HG03378 (cell line): ENCODE results near the gene DDX41.

Experiments
- ATAC-seq: cut with Tn5 transposase; IDR thresholded peaks from one replicate; pipeline ENCODE4 v1.9.1; 2021; ENCODE audit warnings: mild to moderate bottlenecking, moderate library complexity; ENCODE audit not compliant: unreplicated experiment

Gene DDX41

DNA sequence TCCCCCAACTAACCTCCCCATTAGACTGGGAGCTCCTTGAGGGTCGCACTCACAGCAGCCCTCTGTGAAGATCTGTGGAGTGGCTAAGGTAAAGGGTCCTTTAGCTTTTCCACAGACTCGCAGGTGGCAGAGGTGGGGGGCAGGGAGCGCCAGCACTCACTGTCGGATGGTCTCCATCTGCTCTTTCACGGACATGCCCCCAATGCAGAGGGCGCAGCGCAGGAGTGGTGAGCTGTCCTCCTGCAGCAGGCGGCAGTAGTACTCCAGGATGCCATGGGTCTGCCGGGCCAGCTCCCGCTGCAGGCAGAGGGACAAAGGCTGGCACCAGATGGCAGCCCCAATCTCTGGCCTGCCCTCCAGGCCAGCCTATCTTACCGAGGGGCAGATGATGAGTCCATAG, 2.2 kb downstream of the DDX41 start:
- no peak for ATAC-seq

DNA sequence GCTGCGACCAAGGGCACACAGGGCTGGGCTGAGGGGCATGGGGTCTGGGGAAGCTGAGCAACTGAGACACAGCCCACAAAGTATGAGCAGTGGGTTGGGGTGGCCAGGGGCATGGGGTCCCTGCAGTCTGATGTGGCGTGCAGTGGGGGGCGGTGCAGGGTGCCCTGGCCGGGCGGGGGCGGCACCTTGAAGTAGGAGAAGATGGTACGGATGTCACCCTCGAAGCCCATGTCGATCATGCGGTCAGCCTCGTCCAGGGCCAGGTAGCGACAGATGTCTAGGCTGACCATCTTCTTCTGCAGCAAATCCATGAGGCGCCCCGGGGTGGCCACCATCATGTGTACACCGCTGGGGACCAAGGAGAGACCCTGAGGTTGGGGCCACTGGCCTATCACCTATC, 3.3 kb downstream of the DDX41 start:
- no peak for ATAC-seq

DNA sequence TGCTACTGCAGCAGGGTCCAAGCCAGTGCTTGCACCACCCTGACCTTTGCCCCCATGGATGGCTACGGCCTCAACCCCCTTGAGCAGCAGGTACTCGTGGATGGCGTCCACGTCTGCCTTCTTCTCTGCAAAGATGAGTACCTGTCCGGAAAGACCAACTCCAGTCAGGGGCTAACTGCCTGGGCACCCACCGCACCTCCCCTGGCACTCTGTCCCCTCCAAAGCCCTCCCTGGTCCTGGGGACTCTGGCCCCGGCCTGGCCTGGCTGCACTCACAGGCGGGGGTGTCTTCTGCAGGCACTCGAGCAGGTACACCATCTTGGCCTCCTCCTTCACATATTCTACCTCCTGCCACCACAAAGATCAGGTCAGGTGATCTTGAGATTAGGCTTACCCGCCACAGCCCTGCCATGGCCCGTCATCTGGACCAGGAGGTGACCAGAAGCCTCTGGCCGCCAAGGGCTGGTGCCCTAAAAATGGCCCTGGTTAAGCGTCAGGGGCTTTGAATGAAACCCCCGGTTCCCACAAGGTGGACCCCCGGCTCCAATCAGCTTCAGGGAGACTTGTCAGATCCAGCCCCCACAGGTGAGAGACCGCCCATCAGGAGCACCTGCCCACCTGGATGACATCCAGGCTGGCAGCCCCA, 3.9 kb downstream of the DDX41 start:
- no peak for ATAC-seq

DNA sequence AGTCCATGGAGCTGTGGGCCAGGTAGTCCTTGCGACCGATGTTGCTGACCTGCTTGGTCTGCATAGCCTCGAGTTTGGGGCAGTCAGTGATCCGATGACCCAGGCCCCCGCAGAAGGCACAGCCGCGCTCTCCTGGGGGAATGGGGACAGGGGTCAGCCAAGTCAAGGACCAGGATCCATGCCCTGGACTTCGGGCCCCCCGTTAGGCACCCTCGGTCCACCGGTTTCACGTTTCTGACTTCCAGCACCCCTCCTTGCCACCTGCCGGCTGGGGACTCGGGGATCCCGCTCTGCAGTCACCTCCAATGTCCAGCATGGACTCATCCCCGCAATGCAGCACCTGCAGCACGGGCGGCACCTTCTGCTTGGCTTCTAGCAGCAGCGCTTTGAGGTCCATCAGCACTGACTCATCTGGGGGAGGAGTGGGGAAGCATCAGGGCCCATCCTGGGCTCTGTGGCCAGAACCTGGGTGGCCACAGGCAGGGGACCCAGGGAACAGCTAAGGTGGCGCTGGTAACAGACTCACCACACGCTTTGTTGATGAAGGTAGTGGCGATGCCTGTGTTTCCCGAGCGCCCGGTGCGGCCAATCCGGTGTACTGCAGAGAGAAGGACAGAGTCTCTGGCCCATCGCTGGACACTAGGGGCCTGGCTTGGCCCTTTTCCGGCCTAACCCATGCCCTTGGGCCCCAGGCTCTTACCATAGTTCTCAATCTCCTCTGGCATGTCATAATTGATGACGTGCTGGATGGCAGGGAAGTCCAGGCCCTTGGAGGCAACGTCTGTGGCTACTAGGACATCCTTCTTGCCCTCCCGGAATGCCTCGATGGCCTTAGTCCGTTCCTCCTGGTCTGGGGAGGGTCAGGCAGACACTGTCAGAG, 4.7 kb downstream of the DDX41 start:
- ATAC-seq, result no peak

DNA sequence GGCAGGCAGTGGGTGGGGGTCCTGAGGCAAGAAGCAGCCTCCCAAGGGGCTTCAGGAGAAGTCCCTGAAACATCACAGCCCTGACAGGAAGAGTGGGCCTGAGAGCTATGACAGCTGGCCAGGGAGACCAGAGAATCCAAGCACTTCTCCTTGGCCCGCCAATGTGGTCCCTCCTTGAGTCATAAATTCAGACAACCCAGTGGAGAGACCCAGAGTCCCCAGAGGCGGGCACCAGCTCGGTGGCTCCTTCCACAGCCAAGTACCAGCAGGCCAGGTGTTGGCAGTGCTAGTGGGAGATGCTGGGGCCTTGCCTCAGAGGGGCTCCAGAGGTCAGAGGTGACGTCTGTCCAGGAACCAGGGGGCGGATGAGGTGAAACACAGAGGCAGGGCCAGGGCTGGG, 5.6 kb downstream of the DDX41 start:
- no peak for ATAC-seq

DNA sequence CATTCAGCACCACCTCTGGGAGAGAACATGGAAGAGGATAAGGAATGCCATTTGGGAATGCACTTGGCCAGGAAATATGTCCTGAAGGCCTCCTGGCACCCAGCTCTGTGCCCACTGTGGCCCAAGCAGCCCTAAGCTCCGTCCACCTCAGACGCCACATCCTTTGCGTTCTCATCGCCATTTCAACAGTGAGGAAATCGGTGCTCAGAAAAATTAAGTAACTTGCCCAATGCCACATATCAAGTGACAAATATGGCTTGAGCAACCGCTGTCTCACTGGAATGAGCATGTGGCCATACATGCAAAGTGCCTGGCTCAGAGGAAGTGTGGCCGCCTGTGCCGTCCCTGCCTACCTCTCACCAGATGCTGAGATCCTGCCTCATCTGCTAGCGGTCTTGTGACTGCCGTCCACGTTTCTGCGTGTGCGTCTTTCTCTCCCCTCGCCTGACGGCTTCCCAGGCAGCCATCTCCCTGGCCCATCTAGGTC, 6.2 kb downstream of the DDX41 start:
- ATAC-seq, result peak; percentile 38

DNA sequence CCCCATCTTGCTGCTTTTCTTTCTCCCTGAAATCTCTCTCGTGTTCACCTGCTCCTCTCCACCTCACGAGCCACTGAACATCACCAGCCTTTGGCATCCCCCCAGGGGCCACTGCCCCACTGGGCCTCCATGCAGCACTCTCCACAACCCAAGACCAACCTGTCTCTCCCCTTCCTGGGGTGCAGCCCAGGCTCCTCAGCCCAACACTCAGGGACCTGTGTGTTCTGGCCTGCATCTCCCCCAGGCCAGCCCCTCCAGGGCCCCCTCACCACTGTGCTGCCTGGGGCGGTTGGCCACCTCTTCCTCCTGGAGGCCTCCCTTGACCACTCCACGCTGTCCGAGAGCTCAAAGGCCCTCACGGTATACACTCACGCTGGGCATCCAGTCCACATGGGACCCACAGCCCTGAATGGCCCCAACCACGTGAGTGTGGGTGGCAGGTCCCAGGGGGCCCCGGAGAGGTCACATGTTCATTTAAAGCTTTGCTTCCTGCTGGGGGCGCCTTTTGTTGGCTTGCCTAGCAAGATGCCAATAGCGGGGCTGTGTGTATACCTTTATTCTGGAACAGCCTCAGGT, 6.7 kb downstream of the DDX41 start:
- peak; percentile 35 for ATAC-seq

DNA sequence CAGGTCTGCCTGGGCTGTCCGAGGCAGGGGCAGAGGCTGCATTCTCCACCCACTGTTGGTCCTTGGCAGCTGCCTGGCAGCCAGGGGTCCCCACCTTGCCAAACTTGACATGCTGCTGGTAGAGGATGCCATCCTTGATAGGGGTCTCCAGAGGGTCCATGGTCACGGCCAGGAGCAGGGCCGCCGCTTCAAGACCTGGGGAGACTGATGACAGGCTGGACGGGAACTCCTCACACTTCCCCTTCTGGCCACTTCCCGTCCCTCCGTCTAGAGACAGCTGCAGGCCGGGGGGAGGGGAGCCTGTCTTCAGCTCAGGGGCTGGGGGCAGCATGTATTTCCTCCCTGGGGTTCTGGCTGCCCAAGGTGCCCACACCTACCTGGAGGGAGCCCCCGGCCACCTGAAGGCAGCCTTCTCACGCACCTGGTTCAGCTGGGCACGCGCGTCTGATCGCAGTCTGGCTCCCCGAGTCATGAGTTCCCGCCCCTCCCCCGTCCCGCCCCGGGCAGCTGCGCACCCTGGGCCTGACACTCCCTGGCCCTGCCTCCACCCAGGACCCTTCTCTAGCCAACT, 7.3 kb downstream of the DDX41 start, which contains the start of gene DOK3:
Gene DOK3 (minus strand): TSS at position 446 of the 571 bp plus-strand sequence. CDS start 286 bp downstream, at position 160.
- no peak for ATAC-seq

DNA sequence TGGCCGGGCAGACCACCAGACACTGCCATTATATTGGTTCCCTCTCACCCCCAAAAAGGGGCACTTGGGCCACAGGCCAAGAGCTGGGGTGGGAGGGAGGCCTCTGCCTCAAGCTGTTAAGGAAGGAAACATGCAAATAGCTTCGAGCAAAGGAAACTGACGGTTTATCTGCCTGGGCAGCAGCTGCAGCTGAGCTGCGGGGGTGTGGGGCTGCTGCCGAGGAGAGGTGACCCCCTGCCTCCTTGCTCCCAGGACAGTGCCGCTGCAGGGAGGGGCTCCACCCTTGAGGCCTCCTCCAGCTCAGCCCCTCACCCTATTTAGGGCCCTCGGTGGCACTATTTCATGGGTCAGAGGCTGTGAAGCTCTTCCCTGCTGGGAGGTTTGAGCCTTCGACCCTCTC, 7.9 kb downstream of the DDX41 start:
- ATAC-seq, result no peak

DNA sequence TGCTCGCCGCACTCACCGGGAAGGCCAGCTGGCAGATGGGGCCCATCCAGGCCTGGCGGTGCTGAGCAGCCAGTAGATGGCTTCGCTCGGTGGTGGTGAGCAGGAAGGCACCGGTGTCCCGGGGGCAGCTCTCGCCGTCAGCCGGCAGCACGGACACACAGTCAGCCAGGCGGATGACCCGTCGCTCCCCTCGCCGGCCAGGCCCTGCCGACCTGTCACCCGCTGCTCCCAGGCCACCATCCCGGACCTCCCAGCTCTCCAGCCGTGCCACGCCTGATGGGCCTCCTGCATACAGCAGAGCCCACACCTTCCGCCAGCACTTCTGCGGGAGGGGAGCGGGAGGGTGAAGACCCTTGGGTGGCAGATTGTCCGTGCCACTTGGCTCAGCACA, 8.5 kb downstream of the DDX41 start:
- ATAC-seq, result no peak

DNA sequence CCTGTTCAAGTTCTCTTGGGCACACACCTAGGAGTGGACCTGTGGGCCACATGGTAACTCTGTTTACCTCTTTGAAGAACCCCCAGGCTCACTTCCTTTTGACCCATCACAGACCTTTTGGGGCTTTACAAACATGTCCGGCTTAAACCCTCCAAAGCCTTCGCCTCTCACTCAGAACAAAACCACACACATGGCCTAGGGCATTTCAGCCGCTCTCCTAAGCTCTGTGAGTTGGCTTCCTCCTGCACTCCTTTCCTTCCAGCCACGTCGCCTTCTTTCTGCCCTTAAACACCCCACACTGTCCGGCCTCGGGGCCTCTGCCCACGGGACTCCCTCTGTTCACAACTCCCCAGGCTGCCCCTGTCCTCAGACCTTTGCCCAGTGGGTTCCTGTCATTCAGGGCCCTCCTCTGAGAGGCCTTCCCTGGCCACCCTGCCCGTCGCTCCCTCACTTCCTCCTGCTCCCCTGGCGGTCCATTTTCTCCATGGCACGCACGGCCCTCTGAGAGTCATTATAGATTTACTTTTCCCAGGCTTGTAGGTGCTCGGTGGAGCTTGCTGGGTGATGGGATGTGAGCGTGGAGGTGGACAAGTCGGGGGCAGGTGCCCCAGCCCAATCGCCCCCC, 9.1 kb downstream of the DDX41 start:
- ATAC-seq, result no peak

DNA sequence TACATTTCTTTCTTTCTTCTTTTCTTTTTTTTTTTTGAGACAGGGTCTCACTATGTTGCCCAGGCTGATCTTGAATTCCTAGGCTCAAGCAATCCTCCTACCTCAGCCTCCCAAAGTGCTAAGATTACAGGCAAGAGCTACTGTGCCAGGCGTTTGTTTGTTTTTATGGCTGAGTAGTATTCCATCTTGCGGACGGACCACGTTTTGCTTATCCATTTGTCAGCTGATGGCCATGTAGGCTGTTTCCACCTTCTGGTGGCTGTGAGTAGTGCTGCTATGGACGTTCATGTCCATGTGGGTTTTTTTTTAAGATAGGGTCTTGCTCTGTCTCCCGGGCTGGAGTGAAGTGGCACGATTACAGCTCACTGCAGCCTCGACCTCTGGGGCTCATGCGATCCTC, 9.6 kb downstream of the DDX41 start:
- no peak for ATAC-seq

DNA sequence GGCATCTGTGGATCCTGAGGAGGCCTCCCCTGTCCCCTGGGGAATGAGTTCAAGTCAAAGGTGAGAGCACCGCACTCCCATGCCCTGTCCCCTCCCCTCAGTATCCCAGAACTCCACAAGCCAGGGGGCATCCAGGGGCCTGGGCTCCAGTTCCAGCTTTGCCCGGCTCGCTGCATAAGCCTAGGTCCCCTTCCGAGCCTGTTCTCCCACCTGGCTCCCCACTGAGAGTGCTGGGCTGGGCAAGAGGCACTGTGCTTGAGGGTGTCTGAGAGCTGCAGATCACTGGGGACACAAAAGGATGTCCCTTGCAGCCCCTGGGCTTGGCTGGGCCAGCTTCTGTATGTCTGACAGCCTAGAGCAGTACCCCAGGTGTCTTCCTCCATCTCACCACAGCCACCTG, 11.7 kb downstream of the DDX41 start:
- ATAC-seq, result no peak

DNA sequence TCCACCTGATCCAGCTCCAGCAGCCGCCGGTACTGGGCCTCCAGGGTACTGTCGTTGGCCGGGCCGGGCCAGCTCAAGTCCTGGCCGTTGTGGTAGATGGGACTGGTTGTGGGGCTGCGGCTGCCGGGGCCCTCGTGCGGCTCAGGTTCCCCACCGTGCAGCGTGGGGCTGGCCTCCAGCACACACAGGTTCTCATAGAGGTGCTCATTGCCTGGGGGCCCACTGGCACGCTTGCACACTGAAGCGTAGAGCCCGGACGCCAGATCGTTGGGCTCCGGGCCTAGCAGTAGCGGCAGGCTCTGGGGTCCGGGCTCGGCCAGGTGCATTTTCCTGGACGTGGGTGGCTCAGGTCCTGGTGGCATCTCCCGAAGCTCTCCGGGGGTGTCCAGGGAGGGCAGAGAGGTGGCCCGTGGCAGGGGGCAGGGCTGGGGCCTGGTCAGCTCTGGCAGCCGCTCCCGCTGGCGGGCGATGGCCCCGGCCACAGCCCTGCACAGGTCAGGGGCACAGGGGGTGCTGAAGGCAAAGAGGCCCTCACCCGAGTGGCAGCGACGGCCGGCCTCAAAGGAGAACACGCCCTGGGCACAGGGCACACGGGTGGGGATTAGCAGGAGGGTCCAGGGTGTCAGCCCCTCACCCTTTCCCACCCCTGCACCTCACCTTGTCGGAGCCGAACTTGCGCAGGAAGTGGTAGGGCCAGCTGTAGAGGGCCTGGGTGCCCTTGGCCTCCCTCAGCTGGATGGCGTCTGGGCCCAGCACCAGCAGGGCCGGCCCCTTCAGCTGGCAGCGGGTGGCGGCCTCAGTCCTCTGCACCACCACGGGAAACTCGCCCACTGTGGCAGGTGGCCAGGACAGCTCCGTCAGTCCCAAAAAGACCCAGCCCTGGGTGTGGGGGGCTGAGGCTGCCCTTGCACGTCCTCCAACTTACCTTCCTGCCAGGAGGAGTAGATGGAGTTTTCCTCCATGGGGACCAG, 12.4 kb downstream of the DDX41 start:
- ATAC-seq, result no peak

DNA sequence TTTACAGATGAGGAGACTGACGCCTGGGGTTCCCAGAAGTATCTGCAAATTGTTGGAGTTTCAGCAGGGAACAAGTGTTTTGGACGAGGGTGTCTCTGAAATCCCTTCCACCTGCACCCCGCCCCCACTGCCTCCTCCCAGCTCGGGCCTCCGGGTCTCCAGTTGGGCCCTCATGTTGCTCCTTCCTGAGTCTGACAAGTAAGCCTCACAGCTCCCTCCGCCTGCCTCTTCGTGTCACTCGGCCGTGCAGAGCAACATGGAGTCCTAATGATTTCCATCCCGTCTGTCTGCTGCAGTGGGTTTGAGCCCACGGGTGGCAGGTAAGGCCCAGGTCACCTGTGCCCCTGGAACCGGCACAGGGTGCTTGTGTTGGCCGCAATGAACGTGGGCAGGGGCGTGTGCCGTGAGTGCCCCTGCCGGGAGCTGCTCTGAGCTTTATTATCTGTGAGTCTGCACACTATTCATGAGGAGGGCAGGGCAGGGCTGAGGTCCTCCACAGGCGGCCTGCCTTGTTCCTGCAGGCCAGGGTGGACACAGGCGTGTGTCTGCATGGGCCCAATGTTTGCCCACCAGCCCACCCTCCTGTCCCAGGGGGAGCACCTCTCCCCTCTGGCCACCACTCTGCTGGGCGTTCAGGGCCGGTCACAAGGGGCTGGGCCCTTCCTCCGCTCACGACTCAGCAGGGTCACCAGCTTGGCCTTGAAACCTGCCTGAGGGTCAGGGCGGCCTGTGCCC, 13.2 kb downstream of the DDX41 start:
- ATAC-seq, result no peak

DNA sequence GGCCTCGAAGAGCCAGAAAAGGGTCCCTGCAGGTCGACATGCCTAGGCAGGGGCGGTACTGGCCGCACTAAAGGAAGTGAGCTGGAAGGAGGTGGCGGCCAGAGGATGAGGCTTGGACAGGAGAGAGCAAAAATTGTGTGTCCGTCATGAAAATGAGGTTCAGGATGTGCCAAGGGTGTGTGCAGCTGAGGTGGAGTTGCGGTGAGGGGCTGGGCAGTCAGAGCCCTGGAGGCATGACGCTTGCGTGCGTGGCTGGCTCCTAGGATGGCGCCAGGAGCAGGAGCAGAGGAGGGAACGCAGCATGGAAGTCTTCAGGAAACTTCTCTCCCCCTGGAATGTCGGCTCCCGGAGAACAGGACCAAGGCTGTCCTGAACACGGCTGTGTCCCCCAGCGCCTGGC, 13.9 kb downstream of the DDX41 start:
- no peak for ATAC-seq

DNA sequence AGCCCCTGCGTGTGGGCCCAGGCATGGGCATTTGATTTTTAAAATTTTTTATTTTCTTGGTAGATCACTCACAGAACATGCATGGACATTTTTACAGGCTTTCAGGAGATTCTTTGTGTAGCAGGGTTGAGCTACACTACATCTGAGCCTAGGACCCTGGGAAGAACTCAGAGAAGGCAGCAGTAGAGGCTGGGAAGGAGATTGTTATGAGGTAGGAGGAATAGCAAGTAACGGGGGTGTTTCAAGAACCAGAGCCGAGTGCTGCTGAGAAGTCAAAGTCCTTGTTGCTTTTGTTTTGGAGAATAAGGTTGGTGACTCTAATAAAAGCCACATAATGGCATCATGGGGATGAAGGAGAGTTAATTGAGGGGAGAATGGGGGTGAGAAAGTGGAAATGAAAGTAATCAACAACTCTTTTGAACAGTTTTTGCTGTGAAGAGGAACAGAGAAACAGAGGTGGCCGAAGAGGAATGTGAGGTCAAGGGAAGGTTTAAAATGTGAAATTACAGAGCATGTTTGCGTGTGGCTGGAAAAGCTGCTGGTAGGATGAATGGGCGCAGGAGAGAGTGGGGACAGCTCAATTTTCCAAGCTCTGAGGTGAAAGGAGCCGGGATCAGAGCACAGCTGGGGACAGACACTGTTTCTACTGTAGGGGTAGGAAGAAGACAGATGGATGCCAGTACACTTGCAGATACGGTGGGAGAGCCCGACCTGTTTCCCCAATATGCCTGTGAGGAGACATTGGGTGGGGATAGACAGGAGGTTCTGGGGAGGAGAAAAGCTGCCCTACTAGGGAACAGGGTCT, 14.7 kb downstream of the DDX41 start:
- no peak for ATAC-seq
